GM12801 (cell line): ENCODE results near the gene ARHGEF33.

Experiments used
- TF ChIP-seq, protein P1 (sequence below): IDR thresholded peaks from one replicate; pipeline ENCODE4 v1.5.1; 2011; ENCODE audit warnings: control low read depth; ENCODE audit not compliant: insufficient read length; ENCODE audit errors: extremely low read depth

ARHGEF33 gene

DNA sequence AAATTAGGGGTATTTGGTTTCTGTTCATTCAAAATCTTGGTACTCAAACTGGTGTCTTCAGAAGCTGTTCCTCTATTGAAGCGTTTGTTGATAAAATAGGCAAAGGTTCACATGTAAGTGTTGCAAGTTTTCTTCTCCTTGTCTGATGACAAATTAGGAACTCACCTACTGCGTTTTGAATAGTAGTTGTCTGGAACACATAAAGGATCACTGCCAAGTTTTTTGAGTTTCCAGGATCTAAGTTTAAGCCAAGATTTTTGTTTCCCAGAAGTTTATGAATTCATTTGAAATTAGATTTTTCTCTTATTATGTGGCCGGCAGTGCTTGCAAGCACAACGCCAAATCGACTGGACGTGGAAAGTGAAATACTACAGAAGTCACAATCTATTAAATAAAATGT is 85.4 kb downstream of the ARHGEF33 start:
- TF ChIP-seq, protein P1, sequence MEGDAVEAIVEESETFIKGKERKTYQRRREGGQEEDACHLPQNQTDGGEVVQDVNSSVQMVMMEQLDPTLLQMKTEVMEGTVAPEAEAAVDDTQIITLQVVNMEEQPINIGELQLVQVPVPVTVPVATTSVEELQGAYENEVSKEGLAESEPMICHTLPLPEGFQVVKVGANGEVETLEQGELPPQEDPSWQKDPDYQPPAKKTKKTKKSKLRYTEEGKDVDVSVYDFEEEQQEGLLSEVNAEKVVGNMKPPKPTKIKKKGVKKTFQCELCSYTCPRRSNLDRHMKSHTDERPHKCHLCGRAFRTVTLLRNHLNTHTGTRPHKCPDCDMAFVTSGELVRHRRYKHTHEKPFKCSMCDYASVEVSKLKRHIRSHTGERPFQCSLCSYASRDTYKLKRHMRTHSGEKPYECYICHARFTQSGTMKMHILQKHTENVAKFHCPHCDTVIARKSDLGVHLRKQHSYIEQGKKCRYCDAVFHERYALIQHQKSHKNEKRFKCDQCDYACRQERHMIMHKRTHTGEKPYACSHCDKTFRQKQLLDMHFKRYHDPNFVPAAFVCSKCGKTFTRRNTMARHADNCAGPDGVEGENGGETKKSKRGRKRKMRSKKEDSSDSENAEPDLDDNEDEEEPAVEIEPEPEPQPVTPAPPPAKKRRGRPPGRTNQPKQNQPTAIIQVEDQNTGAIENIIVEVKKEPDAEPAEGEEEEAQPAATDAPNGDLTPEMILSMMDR, result no peak

DNA sequence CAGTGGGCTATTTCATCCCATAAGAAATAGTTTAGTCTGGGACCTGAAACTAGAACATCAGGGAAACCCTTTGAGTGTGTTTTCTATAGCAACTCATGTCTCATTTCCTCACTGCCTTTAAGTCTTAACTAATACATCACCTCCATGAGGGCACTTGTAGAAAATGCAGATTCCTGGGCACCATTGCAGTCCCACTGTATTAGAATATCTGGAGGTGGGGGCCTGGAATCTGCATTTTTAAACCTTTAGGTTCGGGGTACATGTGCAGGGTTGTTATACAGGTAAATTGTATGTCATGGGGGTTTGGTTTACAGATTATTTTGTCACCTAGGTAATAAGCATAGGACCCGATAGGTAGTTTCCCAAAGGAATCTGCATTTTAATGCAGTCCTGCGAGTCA is 87.4 kb downstream of the ARHGEF33 start:
- TF ChIP-seq, protein P1, result no peak

DNA sequence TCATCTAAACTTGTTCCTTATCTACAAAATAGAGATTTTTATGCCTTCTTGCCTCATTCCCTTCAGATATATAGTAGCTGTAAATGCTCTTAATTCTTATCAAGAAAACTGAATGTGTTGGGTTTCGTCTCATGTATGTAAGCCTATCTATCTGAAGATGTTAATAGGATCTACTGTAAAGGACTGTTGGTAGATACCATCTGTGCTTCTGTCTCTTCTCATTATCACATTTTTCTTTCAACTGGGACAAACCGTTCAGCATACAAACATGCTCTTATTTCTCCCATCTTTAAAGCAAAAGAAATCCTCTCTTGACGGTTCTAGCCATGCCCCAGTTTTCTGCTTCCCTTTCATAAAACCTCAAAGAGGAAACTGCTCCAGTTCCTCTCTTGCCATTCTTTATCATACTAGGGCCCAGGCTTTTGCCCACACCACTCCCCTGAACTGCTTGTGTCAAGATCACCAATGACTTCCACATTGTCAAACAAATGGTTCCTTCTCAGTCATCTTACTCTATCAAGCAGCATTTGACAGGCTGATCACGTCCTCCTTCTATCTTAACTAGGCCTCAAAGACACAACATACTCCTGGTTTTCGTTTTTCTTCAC is 88.7 kb downstream of the ARHGEF33 start:
- TF ChIP-seq, protein P1, result no peak

DNA sequence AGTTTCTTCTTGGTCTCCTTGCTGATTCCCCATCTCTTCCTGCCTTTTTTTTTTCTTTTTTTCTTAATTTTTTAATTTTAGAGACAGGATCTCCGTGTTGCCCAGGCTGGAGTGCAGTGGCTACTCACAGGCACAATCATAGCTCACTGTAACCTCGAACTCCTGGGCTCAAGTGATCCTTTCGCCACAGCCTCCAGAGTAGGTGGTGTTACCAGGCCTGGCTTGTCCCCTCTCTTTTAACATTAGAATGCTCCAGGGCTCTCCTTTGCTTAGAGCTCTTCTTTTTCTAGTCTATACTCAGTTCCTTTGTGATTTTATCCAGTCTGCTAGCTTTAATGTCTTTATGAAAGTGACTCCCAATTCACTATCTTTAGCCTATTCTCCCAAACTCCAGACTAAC is 89.2 kb downstream of the ARHGEF33 start:
- TF ChIP-seq, protein P1, result no peak

DNA sequence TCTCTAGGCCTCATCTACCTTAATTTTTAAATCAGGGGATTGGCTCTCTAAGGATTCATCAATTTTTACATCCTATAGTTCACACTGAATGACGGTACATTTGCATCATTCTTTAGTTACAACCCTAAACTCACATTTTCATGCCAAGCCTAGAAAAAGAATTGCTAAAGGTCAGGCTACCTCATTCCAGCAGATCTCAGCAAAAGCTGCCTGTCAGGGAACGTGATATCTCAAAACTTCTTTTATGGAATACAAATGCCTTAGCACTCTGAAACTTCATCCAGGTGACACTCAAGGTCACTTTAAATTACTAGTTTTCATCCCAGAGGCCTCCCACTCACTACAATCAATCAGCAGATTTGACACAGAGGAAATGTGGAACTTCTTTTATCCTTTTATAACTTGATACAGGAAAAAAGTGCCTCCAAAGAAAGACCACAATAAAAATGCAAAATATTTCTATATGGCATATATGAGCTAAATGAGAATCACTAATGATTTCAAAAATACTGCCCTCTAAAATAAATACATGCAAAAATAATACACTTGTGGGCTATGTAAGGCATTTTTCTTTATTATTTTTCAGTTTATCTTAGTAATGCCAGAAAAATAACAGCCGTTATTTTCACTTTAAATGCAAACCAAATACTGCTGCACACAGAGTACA is 91.5 kb downstream of the ARHGEF33 start:
- TF ChIP-seq, protein P1, result no peak

DNA sequence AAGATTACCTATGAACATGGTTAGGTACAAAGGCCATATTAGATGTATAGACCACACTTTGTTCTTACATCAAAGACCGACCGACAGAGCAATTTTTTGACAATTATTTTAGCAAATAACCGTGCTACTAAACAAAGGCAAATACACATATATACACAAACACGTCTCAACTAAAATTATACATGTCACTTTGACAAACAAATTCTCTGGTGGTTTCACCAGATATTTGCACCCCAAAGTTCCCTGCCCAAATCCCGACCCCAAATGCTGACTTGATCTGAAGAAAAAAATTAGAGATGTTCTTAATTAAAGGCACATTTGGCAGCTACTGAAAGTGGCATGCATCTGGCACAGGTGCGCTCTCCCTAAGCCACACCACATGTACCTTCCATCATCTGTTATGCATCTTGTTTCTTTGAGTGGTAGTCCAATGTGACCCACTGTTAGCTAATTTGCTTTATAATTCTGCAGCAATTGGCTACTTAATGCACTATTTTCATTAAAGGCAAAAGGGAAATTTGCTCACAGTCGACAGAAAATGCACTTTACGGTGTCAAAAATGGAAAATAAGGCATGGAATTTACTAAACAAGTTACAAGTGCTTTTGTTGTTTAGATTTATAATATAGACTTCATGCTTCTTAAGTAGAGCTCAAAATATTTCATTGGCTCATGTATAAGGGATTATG is 92.1 kb downstream of the ARHGEF33 start:
- TF ChIP-seq, protein P1, result no peak

DNA sequence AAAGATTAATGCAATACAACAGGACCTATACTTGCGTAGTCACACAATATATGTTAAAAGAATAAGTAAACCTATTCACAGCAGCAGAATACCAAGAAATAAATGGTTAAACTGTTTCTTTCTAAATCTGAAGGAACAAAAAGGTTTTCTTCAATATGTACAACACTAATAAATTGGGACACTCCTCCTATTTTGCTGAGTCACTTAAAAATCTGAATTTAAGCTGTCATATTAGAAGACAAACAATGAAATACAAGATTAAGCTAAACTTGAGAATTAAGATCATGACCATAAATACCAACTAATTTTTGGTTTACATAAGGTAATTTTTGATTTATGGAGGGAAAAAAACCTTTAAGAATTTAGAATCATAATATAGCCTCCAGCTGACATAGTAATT is 92.8 kb downstream of the ARHGEF33 start:
- TF ChIP-seq, protein P1, result no peak
